ENCODE results near the gene HPSE2. TPM values are rescaled to one million over a fixed set of nuclear protein-coding genes. Genes with fewer than 3 reads are reported as not detected.

Gene HPSE2
- total and polyA plus RNA-seq, 2 of the 8 experiments (the other 6 are each of a cell fraction or from before 2014, with no cell fraction given): 0.41 to 0.58 TPM

DNA sequence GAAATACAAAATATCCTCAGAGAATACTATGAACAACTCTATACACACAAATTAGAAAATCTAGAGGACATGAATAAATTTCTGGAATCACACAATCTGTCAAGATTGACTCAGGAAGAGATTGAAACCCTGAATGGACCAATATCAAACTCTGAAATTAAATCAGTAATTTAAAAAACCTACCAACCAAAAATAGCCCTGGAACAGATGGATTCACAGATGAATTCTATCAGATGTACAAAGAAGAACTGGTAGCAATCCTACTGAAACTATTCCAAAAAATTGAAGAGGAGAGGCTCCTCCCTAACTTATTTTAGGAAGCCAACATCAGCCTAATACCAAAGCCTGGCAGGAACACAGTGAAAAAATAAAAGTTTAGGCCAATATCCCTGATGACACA, 190.0 kb downstream of the HPSE2 start (continued):
- TF ChIP-seq, protein P1, sequence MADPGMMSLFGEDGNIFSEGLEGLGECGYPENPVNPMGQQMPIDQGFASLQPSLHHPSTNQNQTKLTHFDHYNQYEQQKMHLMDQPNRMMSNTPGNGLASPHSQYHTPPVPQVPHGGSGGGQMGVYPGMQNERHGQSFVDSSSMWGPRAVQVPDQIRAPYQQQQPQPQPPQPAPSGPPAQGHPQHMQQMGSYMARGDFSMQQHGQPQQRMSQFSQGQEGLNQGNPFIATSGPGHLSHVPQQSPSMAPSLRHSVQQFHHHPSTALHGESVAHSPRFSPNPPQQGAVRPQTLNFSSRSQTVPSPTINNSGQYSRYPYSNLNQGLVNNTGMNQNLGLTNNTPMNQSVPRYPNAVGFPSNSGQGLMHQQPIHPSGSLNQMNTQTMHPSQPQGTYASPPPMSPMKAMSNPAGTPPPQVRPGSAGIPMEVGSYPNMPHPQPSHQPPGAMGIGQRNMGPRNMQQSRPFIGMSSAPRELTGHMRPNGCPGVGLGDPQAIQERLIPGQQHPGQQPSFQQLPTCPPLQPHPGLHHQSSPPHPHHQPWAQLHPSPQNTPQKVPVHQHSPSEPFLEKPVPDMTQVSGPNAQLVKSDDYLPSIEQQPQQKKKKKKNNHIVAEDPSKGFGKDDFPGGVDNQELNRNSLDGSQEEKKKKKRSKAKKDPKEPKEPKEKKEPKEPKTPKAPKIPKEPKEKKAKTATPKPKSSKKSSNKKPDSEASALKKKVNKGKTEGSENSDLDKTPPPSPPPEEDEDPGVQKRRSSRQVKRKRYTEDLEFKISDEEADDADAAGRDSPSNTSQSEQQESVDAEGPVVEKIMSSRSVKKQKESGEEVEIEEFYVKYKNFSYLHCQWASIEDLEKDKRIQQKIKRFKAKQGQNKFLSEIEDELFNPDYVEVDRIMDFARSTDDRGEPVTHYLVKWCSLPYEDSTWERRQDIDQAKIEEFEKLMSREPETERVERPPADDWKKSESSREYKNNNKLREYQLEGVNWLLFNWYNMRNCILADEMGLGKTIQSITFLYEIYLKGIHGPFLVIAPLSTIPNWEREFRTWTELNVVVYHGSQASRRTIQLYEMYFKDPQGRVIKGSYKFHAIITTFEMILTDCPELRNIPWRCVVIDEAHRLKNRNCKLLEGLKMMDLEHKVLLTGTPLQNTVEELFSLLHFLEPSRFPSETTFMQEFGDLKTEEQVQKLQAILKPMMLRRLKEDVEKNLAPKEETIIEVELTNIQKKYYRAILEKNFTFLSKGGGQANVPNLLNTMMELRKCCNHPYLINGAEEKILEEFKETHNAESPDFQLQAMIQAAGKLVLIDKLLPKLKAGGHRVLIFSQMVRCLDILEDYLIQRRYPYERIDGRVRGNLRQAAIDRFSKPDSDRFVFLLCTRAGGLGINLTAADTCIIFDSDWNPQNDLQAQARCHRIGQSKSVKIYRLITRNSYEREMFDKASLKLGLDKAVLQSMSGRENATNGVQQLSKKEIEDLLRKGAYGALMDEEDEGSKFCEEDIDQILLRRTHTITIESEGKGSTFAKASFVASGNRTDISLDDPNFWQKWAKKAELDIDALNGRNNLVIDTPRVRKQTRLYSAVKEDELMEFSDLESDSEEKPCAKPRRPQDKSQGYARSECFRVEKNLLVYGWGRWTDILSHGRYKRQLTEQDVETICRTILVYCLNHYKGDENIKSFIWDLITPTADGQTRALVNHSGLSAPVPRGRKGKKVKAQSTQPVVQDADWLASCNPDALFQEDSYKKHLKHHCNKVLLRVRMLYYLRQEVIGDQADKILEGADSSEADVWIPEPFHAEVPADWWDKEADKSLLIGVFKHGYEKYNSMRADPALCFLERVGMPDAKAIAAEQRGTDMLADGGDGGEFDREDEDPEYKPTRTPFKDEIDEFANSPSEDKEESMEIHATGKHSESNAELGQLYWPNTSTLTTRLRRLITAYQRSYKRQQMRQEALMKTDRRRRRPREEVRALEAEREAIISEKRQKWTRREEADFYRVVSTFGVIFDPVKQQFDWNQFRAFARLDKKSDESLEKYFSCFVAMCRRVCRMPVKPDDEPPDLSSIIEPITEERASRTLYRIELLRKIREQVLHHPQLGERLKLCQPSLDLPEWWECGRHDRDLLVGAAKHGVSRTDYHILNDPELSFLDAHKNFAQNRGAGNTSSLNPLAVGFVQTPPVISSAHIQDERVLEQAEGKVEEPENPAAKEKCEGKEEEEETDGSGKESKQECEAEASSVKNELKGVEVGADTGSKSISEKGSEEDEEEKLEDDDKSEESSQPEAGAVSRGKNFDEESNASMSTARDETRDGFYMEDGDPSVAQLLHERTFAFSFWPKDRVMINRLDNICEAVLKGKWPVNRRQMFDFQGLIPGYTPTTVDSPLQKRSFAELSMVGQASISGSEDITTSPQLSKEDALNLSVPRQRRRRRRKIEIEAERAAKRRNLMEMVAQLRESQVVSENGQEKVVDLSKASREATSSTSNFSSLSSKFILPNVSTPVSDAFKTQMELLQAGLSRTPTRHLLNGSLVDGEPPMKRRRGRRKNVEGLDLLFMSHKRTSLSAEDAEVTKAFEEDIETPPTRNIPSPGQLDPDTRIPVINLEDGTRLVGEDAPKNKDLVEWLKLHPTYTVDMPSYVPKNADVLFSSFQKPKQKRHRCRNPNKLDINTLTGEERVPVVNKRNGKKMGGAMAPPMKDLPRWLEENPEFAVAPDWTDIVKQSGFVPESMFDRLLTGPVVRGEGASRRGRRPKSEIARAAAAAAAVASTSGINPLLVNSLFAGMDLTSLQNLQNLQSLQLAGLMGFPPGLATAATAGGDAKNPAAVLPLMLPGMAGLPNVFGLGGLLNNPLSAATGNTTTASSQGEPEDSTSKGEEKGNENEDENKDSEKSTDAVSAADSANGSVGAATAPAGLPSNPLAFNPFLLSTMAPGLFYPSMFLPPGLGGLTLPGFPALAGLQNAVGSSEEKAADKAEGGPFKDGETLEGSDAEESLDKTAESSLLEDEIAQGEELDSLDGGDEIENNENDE (IDR thresholded peaks at IDR 0.05; ENCODE audit: insufficient replicate concordance, low read length): no peak
- no peak for TF ChIP-seq BACH1 (IDR thresholded peaks at IDR 0.05; ENCODE audit: low read length)
- TF ChIP-seq KDM1A (IDR thresholded peaks at IDR 0.05; ENCODE audit: borderline replicate concordance, low read length): no peak
- TF ChIP-seq, protein P2, sequence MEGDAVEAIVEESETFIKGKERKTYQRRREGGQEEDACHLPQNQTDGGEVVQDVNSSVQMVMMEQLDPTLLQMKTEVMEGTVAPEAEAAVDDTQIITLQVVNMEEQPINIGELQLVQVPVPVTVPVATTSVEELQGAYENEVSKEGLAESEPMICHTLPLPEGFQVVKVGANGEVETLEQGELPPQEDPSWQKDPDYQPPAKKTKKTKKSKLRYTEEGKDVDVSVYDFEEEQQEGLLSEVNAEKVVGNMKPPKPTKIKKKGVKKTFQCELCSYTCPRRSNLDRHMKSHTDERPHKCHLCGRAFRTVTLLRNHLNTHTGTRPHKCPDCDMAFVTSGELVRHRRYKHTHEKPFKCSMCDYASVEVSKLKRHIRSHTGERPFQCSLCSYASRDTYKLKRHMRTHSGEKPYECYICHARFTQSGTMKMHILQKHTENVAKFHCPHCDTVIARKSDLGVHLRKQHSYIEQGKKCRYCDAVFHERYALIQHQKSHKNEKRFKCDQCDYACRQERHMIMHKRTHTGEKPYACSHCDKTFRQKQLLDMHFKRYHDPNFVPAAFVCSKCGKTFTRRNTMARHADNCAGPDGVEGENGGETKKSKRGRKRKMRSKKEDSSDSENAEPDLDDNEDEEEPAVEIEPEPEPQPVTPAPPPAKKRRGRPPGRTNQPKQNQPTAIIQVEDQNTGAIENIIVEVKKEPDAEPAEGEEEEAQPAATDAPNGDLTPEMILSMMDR (IDR thresholded peaks at IDR 0.05; ENCODE audit: control extremely low read depth in 1 of 3, insufficient read depth in 1 of 3, low read depth in 1 of 3, low read length in 3 of 3): no peak
- TF ChIP-seq CHD2 (IDR thresholded peaks at IDR 0.05; ENCODE audit: low read length): no peak
- no peak for TF ChIP-seq POU5F1 (IDR thresholded peaks at IDR 0.05; ENCODE audit: low read depth, low read length)
- no peak for TF ChIP-seq SRF (IDR thresholded peaks at IDR 0.05; ENCODE audit: low read depth, low read length)

All from H1 (cell line).